HG02840 (cell line): ENCODE results near the gene SCRT2.

ENCODE experiments used
- ATAC-seq: cut with Tn5 transposase; IDR thresholded peaks from one replicate; pipeline ENCODE4 v1.9.1; 2021; ENCODE audit warnings: mild to moderate bottlenecking, moderate library complexity, moderate number of reproducible peaks; ENCODE audit not compliant: unreplicated experiment, low FRiP score

SCRT2 gene

GRCh38 chr20:637559-637958, 38.0 kb downstream of the SCRT2 start:
- ATAC-seq, result no peak

DNA sequence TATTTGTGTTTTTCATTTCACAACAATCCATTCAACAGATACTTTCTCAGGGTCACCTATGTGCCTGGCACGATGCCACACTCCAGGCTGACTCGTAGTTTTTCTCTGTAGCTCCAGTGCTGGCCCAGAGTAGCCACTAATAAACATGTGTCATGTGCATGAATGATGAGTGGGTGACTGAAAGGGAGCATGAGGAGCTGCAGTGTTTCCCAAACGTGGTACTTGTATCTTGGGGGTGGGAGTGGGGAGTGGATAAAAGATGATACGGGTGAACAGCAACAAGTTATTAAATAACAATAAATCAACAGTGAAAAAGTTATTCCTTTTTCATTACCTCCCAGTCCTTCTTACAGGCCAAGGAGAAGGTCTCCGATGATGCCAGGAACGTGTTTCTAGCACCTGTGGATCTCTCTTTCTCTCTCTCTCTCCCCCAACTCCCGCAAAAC, 39.7 kb downstream of the SCRT2 start:
- no peak for ATAC-seq

- ATAC-seq, result no peak
Observed at GRCh38 chr20:635028-635892, 40.3 kb downstream of the SCRT2 start.

- no peak for ATAC-seq
Observed at GRCh38 chr20:634148-634925, 41.3 kb downstream of the SCRT2 start.

GRCh38 chr20:631101-631500, 44.5 kb downstream of the SCRT2 start:
- ATAC-seq, result no peak

DNA sequence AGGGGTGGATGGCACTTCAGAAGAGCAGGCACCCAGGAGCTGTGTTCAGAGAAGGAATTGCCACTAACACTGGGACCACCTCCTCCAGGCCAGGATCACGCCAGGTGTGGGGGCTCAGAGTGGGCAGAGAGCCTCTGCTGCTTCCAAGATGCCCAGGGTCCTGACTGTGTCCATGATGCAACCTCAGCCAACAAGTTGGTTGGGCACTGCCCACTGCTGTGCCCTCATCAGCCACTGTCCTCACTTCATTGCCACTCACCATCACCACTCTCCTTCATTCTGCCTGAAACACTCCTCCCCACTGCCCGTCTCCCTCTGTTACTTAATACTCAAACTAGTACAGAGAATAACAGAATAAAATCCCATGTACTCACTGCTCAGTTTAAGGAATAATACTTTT, 49.0 kb downstream of the SCRT2 start:
- ATAC-seq, result no peak

DNA sequence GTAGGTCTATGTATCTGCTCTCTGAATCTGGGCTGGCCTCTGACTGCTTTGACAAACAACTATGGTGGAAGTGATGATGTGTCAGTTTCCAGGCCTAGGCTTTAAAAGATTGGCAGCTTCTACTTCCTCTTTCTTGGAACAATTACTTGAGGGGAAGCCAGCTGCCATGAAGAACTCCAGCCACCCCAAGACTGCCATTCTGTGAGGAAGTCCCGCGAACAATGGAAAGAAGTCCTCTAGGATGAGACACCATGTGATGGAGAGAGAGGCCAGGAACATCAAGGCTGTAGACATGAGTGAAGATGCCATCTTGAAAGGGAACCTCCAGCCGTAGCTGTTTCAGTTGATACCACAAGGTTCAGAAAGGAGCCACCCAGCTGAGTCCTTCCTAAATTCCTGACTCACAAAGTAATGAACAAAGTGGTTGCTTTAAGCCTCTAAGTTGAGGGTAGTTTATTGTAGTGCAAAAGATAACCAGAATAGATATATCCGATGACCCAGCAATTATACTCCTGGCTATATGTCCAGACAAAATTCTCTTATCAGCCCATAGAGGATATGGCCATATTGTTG, 50.2 kb downstream of the SCRT2 start:
- ATAC-seq, result no peak

DNA sequence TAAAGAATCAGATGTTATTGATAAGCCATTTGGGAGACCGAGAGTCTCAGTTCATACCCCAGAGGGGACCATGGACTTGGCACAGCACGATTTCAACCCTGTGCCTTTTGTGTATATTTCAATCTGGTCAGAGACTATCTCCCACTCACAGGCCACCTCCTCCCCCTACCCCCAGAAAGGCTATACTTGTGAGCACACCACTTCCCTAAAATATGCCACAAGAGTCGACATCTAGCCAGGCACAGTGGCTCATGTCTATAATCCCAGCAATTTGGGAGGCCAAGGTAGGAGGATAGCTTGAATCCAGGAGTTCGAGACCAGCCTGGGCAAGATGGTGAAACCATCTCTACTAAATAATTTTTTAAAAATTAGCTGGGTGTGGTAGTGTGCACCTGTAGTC, 51.9 kb downstream of the SCRT2 start:
- no peak for ATAC-seq

GRCh38 chr20:623021-623420, 52.6 kb downstream of the SCRT2 start:
- no peak for ATAC-seq

GRCh38 chr20:622161-622560, 53.4 kb downstream of the SCRT2 start:
- no peak for ATAC-seq

DNA sequence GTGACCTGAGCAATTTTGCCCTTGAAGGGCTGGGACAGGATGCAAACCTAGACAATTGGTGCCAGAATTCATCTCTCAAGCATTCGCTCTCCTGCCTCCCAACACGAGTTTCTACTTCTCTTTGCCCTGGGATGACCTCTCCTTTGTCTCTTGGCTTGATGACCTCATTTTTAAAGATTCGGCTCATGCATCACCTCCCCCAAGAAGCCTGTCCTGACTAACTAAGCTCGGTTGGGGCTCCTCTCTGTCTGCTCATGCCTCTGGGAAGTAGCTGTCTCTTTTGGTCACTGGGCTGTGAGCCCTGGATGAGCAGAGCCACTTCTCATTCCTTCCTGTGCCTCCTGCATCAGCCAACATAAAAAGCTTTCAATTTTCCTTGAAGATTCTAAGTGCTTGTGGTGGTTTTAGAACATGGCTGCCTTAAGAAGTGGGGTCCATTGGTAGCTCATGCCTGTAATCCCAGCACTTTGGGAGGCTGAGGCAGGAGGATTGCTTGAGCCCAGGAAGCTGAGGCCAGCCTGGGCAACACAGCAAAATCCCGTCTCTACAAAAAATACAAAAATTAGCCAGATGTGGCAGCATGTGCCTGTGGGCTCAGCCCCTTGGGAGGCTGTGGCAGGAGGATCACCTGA, 54.4 kb downstream of the SCRT2 start:
- no peak for ATAC-seq

GRCh38 chr20:620246-620645, 55.4 kb downstream of the SCRT2 start:
- ATAC-seq, result no peak

GRCh38 chr20:618980-619379, 56.6 kb downstream of the SCRT2 start:
- no peak for ATAC-seq

DNA sequence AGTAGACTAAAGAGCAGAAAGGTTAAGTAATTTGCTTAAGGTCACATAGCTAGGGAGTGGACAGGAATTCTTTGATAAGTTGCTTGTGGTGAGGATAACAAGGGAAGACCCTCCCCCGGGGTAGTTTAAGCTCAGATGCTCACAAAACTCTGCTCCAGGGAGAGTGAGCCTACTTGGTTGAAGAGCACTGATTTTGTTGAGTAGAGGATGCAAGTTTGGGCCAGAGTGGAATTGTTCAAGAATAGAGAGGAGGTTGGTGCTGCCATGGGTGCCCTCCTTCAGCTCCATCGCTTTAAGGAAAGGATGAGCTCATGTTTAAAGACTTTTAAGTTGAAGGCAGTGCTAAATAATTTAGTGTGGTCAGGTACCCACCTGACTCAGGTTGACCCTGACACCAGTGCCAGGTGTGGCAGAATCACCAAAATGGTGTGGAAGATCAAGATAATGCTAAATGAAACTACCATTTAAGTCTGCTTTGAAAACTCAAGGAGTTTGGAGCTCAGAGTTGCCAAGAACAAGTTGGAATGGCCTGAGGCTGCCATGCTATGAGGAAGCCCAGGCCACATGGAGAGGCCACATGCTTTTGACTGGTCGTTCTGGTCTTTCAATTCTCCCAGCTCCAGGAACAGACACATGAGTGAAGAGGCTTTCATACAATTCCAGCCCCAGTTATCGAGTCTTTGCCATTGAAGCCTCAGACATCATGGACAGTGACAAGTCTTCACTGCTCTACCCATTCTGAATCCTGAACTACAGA, 57.5 kb downstream of the SCRT2 start:
- ATAC-seq, result no peak

DNA sequence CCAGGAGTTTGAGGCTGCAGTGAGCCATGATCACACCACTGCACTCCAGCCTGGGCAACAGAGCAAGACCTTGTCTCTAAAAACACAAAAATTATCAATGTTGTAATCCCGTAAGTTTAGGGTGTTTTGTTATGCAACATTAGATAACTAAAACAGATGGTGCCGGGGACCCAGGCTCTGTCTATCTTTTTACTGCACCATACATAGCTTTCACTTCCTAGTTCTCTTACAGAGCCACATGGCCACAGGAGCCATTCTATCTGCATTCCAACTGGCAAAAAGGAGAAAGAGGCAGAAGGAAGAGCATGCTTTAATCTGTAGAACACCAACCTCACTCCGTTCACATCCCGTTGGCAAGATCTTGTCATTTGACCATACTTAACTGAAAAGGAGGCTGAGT, 60.1 kb downstream of the SCRT2 start:
- no peak for ATAC-seq

DNA sequence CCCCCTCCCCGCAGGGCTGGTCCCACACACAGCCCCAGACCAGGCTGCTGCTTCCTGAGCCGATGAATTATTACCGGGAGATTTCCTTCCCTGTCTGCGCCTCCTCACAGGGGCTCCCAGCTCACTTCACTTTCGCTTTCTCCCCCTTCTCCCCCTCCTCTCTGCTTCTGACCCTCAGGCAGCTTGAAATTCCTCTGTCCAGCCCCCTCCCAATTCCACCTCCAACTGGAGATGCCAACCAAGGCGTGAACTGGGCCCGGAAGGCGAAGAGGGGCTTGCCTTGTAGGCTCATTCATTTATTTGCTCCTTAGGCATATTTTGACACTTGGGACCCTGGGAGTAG, 63.8 kb downstream of the SCRT2 start:
- ATAC-seq, result no peak
